T-helper 17 cell (primary cell): ENCODE data around the gene ZC3H18. TPM values are rescaled to one million over a fixed set of nuclear protein-coding genes. Genes with fewer than 3 reads are reported as not detected.

Source experiments
- ATAC-seq: fragments of 150-1000 bp; cut with Tn5 transposase; 2 replicates; pipeline ENCODE4 v1.10.0; 2021; ENCODE audit warnings: mild to moderate bottlenecking, moderate library complexity
- DNase-seq, 3 donors: peaks; one replicate each; pipeline versions ENCODE4 v3.0.0 to v3.0.0-alpha.2; 2020 to 2021
- H3K9me3 ChIP-seq: one replicate; pipeline ENCODE4 v1.7.0; 2013; ENCODE audit warnings: low read length, mild to moderate bottlenecking; ENCODE audit not compliant: control insufficient read depth, poor library complexity, severe bottlenecking
- H3K27ac Mint-ChIP-seq: one replicate; pipeline ENCODE4 v1.8.0; 2022; ENCODE audit warnings: mild to moderate bottlenecking, moderate library complexity, mixed read lengths
- H3K27me3 Mint-ChIP-seq: one replicate; pipeline ENCODE4 v1.8.0; 2022; ENCODE audit warnings: mixed read lengths
- H3K36me3 Mint-ChIP-seq: one replicate; pipeline ENCODE4 v1.8.0; 2022; ENCODE audit warnings: low read depth, mixed read lengths
- H3K4me1 Mint-ChIP-seq: one replicate; pipeline ENCODE4 v1.8.0; 2022; ENCODE audit warnings: mild to moderate bottlenecking, mixed read lengths
- H3K4me3 Mint-ChIP-seq: one replicate; pipeline ENCODE4 v1.8.0; 2022; ENCODE audit warnings: mild to moderate bottlenecking, moderate library complexity, mixed read lengths
- total RNA-seq, 4 donors: library from RNA in 2 of 4; stranded (reverse) in 2 of 4; gene quantifications; one replicate each; pipeline ENCODE4 v1.2.3 and lab custom pipeline; 2022 to 2026

The ZC3H18 gene
- total RNA-seq, 2 donors from 2014 or later = 100 to 141 TPM

DNA sequence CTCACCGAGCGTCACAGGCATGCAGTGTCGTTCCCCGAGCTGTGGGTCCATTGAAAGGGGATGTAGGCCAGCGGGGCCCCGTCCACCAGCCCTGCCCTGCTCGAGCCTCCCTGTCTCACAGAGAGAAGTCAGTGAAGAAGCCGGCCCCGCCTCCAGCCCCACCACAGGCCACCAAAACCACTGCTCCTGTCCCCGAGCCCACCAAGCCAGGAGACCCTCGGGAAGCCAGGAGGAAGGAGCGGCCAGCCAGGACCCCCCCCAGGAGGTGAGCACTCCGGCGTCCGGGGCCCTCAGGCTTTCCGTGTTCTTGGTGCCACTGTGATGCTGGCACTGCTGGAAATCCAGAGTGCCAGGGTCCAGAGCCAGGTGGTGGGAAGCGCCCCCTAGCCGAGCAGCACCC lies 54.3 kb downstream of the ZC3H18 start:
- H3K27ac Mint-ChIP-seq = no peak overlapping the region
- no peaks in the 10 kb centered on the region for H3K27me3 Mint-ChIP-seq
- H3K4me1 Mint-ChIP-seq = peaks cover 11% of the 10 kb centered on the region
- no peak overlapping the region for H3K4me3 Mint-ChIP-seq
- H3K36me3 Mint-ChIP-seq = peaks cover 5% of the 10 kb centered on the region
- no peaks in the 10 kb centered on the region for H3K9me3 ChIP-seq
- DNase-seq = no peak
- no peak for ATAC-seq

DNA sequence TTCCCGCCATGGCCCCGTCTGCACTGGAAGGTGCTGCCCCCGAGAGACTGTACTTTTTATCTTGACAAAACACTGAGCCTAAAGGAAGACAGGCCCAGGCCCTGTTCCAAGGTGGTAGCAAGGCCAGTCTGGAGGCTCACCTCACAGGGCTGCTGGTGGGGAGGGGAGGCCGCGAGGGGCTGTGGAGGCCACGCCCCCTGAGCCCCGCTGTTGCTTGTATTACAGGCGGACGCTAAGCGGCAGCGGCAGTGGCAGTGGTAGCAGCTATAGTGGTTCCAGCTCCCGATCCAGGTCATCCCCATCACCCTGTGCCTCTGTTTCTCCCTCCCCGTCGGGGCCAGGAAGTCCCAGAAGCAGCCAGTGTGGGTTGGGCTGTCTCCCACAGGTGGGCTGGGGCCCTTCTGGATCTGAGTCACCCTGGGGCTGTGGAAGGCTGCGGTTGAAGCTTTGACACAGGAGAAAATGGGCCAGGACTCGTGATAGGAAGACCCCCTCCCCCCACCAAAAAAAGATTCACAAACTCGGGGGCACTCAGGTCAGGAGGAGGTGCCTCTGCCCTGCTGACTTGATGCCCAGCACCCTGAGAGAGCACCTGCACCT lies 54.9 kb downstream of the ZC3H18 start:
- Mint-ChIP-seq H3K4me1 (peaks cover 5% of the 10 kb centered on the region), H3K27ac (no peak overlapping the region), H3K27me3 (no peaks in the 10 kb centered on the region), H3K4me3 (no peak overlapping the region), H3K36me3 (peaks cover 5% of the 10 kb centered on the region)
- DNase-seq (no peak), ATAC-seq (no peak)
- H3K9me3 ChIP-seq = no peaks in the 10 kb centered on the region

DNA sequence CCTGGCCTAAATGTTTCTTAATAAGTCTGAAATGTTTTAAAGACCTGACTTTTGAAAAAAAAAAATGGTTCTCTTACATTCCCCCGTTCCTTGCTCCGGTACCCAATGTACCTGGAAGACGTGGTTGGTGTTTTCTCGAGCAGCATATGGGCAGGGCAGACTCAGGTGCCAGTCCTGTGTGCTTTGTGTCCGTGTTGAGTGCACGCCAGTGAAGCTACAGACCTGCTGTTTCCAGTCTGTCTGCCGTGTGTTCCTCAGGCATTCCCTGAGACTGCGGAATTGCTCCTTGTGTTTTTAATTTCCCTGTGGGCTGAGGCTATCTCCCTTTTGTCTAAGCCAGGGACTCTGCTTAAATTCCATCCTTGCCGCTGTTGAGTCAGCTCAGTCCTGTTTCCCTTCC lies 56.4 kb downstream of the ZC3H18 start:
- H3K9me3 ChIP-seq = no peaks in the 10 kb centered on the region
- peaks cover 5% of the 10 kb centered on the region for H3K36me3 Mint-ChIP-seq
- no peak overlapping the region for H3K4me3 Mint-ChIP-seq
- H3K4me1 Mint-ChIP-seq = peaks cover 2% of the 10 kb centered on the region
- ATAC-seq (no peak), DNase-seq (no peak)
- H3K27ac Mint-ChIP-seq = peak overlapping the region; percentile 67
- no peaks in the 10 kb centered on the region for H3K27me3 Mint-ChIP-seq

DNA sequence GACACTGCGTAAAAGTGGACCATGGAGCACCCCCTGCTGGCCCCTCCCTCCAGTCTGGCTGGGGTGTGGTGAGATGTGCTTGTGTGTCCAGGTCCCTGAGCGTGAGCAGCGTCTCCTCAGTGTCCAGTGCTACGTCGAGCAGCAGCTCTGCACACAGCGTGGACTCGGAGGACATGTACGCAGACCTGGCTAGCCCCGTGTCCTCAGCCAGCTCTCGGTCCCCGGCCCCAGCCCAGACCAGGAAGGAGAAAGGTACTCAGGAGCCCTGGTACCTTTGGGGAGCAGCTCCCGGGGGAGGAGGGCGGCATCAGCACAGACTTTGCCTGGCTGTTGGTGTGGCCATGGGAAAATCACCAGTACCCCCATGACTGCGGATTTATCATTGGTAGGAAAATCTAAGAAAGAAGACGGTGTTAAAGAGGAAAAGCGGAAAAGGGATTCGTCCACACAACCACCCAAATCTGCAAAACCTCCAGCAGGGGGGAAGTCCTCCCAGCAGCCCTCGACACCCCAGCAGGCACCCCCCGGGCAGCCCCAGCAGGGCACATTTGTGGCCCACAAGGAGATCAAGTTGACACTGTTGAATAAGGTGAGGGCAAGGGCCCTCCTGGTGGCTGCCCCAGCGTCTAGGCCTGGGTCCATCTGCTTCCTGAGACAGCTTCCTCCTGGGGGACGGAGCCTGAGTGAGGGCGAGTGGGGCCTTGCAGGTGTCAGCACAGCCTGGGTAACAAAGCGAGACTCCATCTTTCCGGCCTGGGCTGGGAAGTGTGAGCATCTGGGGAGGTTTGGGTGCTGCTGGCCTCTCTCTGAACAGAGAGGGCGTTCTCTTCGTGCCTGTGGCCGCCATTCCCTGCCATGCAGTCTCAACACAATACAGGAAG lies 57.6 kb downstream of the ZC3H18 start:
- no peak for DNase-seq
- H3K9me3 ChIP-seq = no peaks in the 10 kb centered on the region
- Mint-ChIP-seq H3K27me3 (no peaks in the 10 kb centered on the region), H3K4me3 (no peak overlapping the region), H3K27ac (peak overlapping the region; percentile 67), H3K4me1 (peaks cover 2% of the 10 kb centered on the region), H3K36me3 (peaks cover 5% of the 10 kb centered on the region)
- no peak for ATAC-seq

DNA sequence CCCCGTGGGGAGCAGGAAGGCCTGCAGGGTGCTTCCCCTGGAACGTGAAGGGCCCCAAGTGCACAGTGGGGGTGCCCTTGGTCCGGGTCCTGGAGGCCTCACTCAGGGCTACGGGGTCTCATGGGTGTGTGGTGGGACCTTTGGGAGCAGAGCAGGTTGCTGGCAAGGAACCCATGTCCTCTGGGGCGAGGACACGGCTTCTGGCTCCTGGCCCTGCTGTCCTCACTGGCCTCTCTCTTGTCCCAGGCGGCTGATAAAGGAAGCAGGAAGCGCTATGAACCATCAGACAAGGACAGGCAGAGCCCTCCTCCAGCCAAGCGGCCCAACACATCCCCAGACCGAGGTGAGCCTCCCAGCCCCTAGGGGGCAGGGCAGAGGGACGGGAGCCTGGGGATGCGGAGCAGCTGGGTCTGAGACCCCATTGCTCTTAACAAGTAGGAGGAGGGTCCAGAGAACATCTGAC lies 58.3 kb downstream of the ZC3H18 start:
- no peak for ATAC-seq
- Mint-ChIP-seq H3K4me1 (peaks cover 2% of the 10 kb centered on the region), H3K4me3 (no peak overlapping the region), H3K36me3 (peaks cover 3% of the 10 kb centered on the region), H3K27me3 (no peaks in the 10 kb centered on the region), H3K27ac (no peak overlapping the region)
- no peak for DNase-seq
- H3K9me3 ChIP-seq = no peaks in the 10 kb centered on the region

DNA sequence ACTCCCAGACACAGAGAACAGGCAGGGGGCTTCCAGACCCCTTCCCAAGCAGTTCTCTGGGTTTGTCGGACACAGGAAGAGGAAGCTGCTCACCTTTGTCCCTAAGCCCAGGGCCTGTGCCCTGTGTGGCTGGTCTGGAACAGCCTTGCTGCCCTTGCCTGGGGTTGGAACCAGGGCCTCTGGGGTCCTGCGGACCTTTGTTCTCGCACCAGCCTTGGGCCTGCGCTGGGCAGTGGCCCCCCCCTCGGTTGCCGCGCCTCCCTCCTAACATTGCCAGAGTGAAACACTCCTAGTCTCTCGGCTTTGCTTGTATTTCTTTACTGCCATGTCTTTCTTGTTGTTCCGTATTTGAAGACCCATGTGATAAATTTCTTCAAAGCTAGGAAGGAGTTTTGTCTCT lies 59.6 kb downstream of the ZC3H18 start:
- Mint-ChIP-seq H3K4me3 (no peak overlapping the region), H3K36me3 (peaks cover 3% of the 10 kb centered on the region), H3K4me1 (peaks cover 2% of the 10 kb centered on the region), H3K27me3 (no peaks in the 10 kb centered on the region), H3K27ac (peak overlapping the region; percentile 67)
- DNase-seq (no peak), ATAC-seq (no peak)
- H3K9me3 ChIP-seq = no peaks in the 10 kb centered on the region

DNA sequence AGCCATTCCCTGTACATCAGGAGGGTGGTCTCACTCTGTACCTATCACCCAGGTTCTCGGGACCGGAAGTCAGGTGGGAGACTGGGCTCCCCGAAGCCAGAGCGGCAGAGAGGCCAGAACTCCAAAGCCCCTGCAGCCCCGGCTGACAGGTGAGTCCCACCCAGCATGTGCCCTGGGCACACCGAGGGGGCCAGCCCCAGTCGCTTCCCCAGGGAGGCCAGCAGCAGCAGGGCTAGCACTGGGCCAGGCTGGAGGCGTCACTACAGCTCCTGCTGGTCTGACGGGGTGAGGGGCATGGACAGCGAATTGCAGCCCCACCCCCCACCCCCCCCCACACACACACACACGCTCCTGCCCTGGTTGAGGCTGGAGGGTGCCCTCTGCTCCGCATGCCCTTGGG lies 60.2 kb downstream of the ZC3H18 start:
- no peak for DNase-seq
- Mint-ChIP-seq H3K36me3 (peaks cover 3% of the 10 kb centered on the region), H3K4me3 (no peak overlapping the region), H3K27me3 (no peaks in the 10 kb centered on the region), H3K27ac (peak overlapping the region; percentile 67), H3K4me1 (peaks cover 7% of the 10 kb centered on the region)
- no peak for ATAC-seq
- H3K9me3 ChIP-seq = no peaks in the 10 kb centered on the region

DNA sequence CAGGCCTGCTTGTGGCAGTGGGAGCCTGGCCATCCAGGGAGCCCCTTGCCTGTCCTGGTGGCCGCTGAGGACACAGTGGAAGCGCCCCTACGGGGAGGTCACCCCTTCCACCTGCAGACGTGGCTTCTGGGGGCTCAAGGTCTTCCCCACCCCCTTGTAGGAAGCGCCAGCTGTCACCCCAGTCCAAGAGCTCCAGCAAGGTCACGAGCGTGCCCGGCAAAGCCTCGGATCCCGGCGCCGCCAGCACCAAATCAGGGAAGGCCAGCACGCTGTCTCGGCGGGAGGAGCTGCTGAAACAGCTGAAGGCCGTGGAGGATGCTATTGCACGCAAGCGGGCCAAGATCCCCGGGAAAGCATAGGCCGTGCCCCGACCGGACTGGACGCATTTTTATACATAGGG lies 60.7 kb downstream of the ZC3H18 start:
- ATAC-seq = no peak
- H3K4me1 Mint-ChIP-seq = peaks cover 8% of the 10 kb centered on the region
- peak overlapping the region; percentile 21 for H3K27ac Mint-ChIP-seq
- no peak overlapping the region for H3K4me3 Mint-ChIP-seq
- peaks cover 3% of the 10 kb centered on the region for H3K36me3 Mint-ChIP-seq
- no peaks in the 10 kb centered on the region for H3K9me3 ChIP-seq
- no peaks in the 10 kb centered on the region for H3K27me3 Mint-ChIP-seq
- DNase-seq = no peak

DNA sequence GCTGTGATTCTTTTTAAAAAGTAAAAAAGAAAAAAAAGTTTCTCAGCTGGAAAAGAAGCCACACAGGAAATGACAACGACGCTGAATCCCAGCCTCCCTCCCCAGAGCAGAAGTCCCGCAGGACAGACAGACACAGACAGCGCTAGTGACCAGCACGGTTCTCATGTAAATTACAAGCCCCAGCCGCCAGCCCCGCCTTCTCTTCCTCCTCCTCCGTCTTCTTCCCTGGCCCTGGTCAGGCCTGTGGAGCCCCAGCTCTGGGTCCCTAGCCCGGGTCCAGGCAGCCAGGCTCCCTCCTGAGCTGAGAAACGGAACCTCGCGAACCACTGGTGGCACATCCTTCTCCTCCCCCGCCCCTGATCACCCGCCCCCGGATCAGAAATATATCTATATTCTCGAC lies 61.2 kb downstream of the ZC3H18 start:
- H3K4me3 Mint-ChIP-seq = no peak overlapping the region
- H3K27ac Mint-ChIP-seq = peak overlapping the region; percentile 21
- H3K9me3 ChIP-seq = no peaks in the 10 kb centered on the region
- ATAC-seq = no peak
- DNase-seq = no peak
- H3K4me1 Mint-ChIP-seq = peaks cover 11% of the 10 kb centered on the region
- H3K36me3 Mint-ChIP-seq = peaks cover 3% of the 10 kb centered on the region
- H3K27me3 Mint-ChIP-seq = no peaks in the 10 kb centered on the region

DNA sequence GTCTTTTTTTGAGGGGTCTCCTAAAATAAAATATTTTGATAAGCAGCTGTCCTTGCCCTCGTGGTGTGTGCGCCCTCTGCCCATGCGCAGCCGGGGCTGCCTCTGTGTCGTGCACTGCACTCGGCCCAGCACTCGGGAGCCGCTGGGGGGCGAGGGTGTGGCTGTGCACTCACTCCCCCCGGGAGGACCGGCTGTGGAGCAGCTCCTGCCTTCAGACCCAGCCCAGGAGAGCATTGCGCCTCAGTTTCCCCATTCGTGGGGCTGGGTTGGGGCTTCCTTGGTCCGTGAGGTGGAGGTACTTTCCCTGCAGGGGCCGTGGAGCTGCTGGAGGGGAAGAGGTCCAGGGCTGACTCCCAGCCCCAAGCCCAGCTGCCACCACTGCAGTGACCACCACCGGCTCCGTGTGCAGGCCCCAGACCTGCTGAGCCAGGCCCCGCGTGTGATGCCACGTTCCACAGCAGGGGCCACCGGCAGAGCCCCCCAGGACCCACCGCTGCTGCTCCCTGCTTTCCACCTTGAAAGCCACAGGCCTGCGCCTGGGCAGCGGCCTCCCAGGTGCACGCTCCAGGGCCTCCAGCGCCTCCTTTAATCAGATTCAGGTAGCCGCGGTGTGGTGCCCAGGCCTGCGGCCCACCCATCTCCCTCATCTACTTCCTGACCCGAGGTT lies 61.9 kb downstream of the ZC3H18 start:
- DNase-seq (no peak), ATAC-seq (no peak)
- Mint-ChIP-seq H3K27ac (peak overlapping the region; percentile 56), H3K4me1 (peaks cover 13% of the 10 kb centered on the region), H3K36me3 (peaks cover 3% of the 10 kb centered on the region), H3K27me3 (no peaks in the 10 kb centered on the region), H3K4me3 (no peak overlapping the region)
- no peaks in the 10 kb centered on the region for H3K9me3 ChIP-seq

DNA sequence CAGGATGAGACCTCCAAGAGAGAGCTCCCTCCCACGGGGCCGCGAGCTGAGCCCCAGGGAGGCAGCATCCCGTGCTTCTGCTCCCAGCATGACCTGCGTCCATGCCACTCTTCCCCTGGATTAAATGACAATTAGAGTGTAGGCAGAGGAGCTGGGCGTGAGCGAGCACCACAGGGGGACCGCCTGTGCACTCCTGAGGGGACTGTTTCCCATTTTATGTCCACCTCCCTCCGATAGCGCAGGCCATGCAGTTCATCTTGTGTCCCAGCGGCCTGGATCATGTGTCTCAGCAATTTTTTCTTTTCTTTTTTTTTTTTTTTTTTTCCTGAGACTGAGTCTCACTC lies 62.4 kb downstream of the ZC3H18 start:
- Mint-ChIP-seq H3K27ac (peak overlapping the region; percentile 56), H3K36me3 (peaks cover 2% of the 10 kb centered on the region), H3K4me1 (peaks cover 18% of the 10 kb centered on the region), H3K4me3 (no peak overlapping the region), H3K27me3 (peaks cover 1% of the 10 kb centered on the region)
- no peaks in the 10 kb centered on the region for H3K9me3 ChIP-seq
- DNase-seq = no peak
- ATAC-seq = no peak

DNA sequence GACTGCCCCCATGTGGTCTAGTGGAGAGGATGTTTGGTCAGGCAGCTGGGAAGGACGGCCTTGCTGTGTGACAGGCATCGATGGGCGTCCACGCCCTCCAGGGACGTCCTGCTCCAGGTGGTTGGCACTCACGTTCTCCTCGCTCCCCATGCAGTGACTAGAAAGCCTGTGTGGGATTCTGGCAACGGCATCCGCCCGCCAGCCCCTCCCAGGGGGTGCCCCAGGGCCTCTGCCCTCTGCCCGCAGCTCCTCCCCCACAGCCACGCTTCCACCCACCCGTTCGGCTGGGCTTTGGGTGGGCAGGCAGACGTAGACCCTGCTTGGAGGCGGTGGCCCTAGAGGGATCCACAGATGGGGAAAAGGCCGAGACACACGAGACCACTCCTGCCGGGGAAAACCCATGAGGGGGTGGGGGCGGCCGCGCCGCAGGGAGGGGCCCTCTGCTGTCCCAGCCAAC lies 63.5 kb downstream of the ZC3H18 start:
- peak overlapping the region; percentile 56 for H3K27ac Mint-ChIP-seq
- H3K4me3 Mint-ChIP-seq = peak overlapping the region; percentile 86
- H3K36me3 Mint-ChIP-seq = no peaks in the 10 kb centered on the region
- H3K4me1 Mint-ChIP-seq = peaks cover 25% of the 10 kb centered on the region
- no peaks in the 10 kb centered on the region for H3K9me3 ChIP-seq
- ATAC-seq (peak; percentile 66), DNase-seq (peak; percentile 46 to 54 (median 48))
- H3K27me3 Mint-ChIP-seq = peaks cover 8% of the 10 kb centered on the region
